GM19239 (cell line): ENCODE measurements around the gene ERICH6.

Source experiments
- DNase-seq: peaks from one replicate; pipeline ENCODE4 v3.0.0; 2011; ENCODE audit warnings: low spot score; ENCODE audit not compliant: insufficient read length
- FAIRE-seq: peaks from 2 replicates; lab custom pipeline; 2011; peaks lifted over from hg19 to GRCh38; lab: Jason Lieb, UNC

The ERICH6 gene

GRCh38 chr3:150703756-150704344, at the start of gene ERICH6:
ERICH6 (minus strand) TSS chr3:150703920; CDS start chr3:150703898, 22 bp downstream.
- FAIRE-seq (peak; percentile 85), DNase-seq (peak; percentile 82)

- DNase-seq: no peak
- FAIRE-seq: no peak
Observed at GRCh38 chr3:150751781-150752263, 48.1 kb upstream of the ERICH6 start.

- FAIRE-seq (no peak), DNase-seq (no peak)
Observed at GRCh38 chr3:150749255-150749654, 45.5 kb upstream of the ERICH6 start.

DNA sequence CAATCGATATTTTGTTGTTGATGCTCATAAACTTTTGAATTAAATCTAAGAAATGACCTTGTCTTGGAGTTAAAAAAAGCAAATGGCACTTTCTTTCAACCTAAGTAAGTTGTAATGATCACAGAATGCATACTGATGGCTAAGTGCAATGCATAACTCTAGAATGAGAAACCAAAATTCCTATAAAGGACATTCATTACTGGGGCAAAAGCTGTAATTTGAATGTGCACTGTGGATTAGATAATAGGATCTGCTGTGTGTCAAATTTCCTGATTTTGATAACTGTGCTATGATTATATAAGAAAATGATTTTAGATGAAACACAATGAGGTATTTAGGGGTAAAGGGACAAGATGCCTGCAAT, 44.9 kb upstream of the ERICH6 start:
- FAIRE-seq: no peak

GRCh38 chr3:150747886-150748683, 44.4 kb upstream of the ERICH6 start:
- FAIRE-seq: peak; percentile 51
- no peak for DNase-seq

More for the DNA sequence above, 44.9 kb upstream of the ERICH6 start:
- DNase-seq: no peak

- no peak for FAIRE-seq
- DNase-seq: no peak
Observed at GRCh38 chr3:150746791-150747590, 43.3 kb upstream of the ERICH6 start.

- FAIRE-seq (no peak), DNase-seq (no peak)
Observed at GRCh38 chr3:150745832-150746231, 42.1 kb upstream of the ERICH6 start.

DNA sequence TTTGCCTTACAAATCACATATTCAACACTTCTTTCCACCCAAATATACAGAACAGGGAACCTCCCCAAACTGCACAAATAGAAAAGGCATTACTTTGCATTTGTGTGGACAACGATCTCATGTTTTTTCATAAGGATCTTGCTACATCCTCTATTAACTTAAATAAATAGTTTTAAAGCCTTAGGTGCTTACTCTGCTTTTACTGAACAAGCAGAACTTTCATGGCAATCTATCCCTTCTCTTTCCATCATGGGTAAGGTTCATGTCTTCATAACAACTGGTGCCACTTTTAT, 41.1 kb upstream of the ERICH6 start:
- FAIRE-seq: no peak
- DNase-seq: no peak

DNA sequence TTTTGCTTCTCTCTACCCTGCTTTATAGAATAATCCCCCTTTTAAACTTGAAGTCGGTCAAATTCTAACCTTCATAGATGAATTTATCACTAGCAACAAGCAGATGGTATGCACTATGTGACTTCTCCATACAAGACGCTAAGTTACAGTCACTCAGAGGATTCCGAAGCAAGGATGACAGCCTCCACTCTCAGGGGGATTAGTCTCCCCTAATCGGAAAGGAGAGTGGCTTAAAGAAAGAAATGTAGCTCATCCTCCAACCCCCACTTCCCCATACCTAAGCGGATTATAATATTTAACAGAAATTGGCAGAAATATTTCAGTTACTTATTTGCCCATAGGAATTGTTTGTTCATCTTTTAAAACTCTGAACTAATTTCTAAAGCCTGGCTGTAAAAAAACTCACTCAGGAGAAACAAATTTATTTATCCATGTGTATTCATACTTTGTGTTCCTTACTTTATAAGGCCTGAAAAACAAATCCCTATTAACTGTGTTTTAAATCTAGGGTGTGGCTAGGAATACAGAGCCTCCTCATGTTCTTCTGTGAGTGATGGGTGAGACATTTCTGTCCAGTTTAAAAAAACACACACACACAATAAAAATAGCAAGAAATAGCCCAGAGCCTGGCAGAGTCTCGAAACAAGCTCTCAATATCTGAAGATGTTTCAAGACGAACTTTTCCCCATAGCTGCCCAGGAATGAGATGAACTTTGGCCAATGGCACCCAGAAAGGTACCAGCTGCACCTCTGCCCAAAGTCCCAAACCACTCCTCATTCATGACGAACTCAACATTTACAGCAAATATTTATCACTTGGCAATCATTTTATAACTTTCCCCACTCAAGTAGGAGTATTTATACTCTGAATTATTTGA, 40.6 kb upstream of the ERICH6 start:
- DNase-seq (no peak), FAIRE-seq (peak; percentile 23)

DNA sequence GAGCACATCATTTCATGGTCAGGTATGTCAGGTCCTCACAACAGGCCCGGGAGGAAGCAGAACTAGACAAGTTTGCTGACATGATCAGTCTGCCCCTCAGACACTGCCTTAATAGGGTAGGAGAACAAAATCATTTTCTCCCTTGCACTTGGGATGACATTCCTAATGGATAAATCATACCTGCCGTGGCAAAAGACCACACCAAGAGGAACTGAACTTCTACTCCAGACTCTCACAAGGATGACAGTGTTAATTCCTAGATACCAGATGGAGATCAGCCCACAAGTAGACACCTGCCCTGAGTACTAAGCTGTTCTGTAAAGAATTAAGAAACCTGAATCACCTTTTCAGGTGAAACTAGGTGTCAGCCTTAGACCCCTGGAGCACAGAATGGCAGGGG, 39.8 kb upstream of the ERICH6 start:
- no peak for DNase-seq
- no peak for FAIRE-seq

DNA sequence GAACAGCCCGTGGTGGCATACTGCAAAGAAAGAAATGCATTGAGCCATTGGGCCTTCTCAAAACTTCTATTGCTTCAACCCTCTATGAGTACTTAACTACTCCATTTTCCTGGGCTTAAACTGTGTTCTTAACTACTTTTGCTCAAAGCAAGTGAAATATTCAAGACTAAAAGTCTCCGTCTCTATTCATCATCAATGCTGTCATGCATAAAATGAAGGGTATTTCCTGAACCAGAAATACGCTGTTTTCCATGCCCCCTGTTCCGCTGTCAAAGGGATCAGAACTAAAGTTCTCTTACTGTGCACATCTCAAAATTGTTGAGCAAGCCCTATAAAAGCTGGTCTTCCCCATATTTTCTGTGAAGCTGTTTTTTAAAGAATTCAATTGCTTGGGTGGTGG, 39.0 kb upstream of the ERICH6 start:
- FAIRE-seq (no peak), DNase-seq (no peak)

GRCh38 chr3:150742141-150742523, 38.4 kb upstream of the ERICH6 start:
- no peak for FAIRE-seq

DNA sequence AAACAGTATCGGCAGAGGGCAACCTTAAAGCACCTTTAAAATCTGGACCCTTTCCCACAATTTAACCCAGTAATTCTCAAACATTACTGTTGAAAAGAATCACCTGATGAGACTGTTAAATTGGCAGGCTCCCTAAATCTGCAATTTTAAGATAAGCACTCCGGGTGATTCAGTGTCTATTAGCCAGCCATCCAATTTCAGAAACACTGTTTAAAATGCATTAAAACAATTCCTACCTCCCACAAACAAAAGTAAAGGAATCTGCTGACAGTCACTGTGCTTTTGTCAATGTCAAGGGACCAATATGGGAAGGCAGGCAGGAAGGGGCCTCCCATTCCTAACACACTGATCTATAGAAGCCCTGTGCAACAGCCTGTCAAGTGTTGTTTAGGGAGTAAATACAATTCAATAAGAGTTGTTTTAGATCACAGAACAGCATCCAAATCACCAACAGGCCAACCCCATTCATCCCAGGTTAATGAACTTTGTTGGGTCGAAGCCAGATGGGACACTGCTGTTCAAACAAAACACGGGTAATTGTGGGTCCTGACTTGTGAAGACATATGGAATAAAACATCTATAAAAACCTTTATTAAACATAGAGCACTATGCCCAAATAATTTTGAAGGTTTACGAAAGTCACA, 37.9 kb upstream of the ERICH6 start:
- DNase-seq: no peak
- FAIRE-seq: no peak

More at GRCh38 chr3:150742141-150742523, 38.4 kb upstream of the ERICH6 start:
- DNase-seq: no peak

- DNase-seq (no peak), FAIRE-seq (no peak)
Observed at GRCh38 chr3:150740733-150741496, 37.2 kb upstream of the ERICH6 start.

GRCh38 chr3:150739877-150740645, 36.3 kb upstream of the ERICH6 start:
- FAIRE-seq (no peak), DNase-seq (no peak)

- peak; percentile 42 for FAIRE-seq
Observed at GRCh38 chr3:150739200-150739863, 35.6 kb upstream of the ERICH6 start.

DNA sequence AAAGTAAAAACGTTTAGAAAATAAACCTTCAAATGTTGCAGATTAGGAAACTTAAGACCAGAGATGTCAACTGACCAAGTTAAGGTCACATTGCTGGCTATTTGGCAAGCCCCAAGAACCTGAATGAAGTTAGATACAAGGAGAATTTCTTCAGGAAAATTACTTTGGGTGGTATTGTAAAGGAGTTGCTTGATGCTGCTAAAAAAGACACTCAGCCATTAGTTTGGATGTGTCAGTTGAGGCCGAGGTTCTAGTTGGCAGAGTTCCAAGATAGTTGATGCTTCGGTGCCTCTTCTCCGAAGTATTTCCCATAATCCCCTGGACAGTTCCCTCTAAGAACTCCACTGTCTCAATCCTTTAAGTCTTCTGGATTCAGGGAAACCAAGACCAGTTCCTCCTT, 35.0 kb upstream of the ERICH6 start:
- DNase-seq: no peak
- no peak for FAIRE-seq

More at GRCh38 chr3:150739200-150739863, 35.6 kb upstream of the ERICH6 start:
- DNase-seq: no peak
